ENCODE results near the gene PKN3.
"Not testable (repeated sequence)": the region's sequence is repeated elsewhere in the genome, so short reads cannot be mapped to it uniquely, and the experiment has no call there.

Gene PKN3

GRCh38 chr9:128689293-128689774 is 13.0 kb upstream of the PKN3 start:
- Histone ChIP-seq H4K8ac (ENCODE audit: low read depth, low read length) (peak overlapping the region; percentile 71), H3K27me3 (ENCODE audit: insufficient read depth, low read length) (no peaks in the 10 kb centered on the region), H3K36me3 (ENCODE audit: control insufficient read depth in 1 of 2, insufficient read depth in 2 of 2, low read length in 2 of 2) (peaks cover 6 to 19% of the 10 kb centered on the region in 2 experiments), H3K27ac (ENCODE audit: low read depth, low read length) (peak overlapping the region; percentile 99), H3K4me1 (ENCODE audit: control insufficient read depth in 1 of 2, insufficient read depth in 2 of 2, low read length in 2 of 2) (peaks cover 6 to 12% of the 10 kb centered on the region in 2 experiments), H3K4me2 (ENCODE audit: low read length) (no peak overlapping the region), H2BK12ac (ENCODE audit: low read length) (no peak overlapping the region), H2BK5ac (ENCODE audit: low read depth, low read length, poor library complexity) (peak overlapping the region; percentile 94), H4K12ac (ENCODE audit: low read depth, low read length) (no peak overlapping the region), H3K79me1 (ENCODE audit: low read length) (peaks cover 18% of the 10 kb centered on the region), H3K79me2 (ENCODE audit: control insufficient read depth, insufficient read depth, low read length, poor library complexity) (peaks cover 21% of the 10 kb centered on the region), H3K9ac (ENCODE audit: low read length) (peak overlapping the region; percentile 95), H2AK5ac (ENCODE audit: low read length) (no peak overlapping the region), H3K14ac (ENCODE audit: low read length) (peak overlapping the region; percentile 86), H2AFZ (ENCODE audit: insufficient read depth, low read length, poor library complexity) (no peak overlapping the region), H3K23ac (ENCODE audit: low read length) (no peak overlapping the region), H3K9me3 (ENCODE audit: insufficient read depth, low read depth, low read length) (no peaks in the 10 kb centered on the region), H4K91ac (ENCODE audit: low read depth, low read length) (peak overlapping the region; percentile 92), H3K4me3 (ENCODE audit: low read depth, low read length) (peak overlapping the region; percentile 97), H2BK120ac (ENCODE audit: insufficient read depth, low read length, poor library complexity) (peak overlapping the region; percentile 79), H3K4ac (ENCODE audit: low read depth, low read length) (peak overlapping the region; percentile 84), H3K18ac (ENCODE audit: low read length) (peak overlapping the region; percentile 80)
- peak in 1 of 2 donors; percentile 63 for DNase-seq
- WGBS (ENCODE audit: extremely low coverage, insufficient coverage, insufficient read length), result no CpG with 5 or more reads among the region's 80 CpGs

DNA sequence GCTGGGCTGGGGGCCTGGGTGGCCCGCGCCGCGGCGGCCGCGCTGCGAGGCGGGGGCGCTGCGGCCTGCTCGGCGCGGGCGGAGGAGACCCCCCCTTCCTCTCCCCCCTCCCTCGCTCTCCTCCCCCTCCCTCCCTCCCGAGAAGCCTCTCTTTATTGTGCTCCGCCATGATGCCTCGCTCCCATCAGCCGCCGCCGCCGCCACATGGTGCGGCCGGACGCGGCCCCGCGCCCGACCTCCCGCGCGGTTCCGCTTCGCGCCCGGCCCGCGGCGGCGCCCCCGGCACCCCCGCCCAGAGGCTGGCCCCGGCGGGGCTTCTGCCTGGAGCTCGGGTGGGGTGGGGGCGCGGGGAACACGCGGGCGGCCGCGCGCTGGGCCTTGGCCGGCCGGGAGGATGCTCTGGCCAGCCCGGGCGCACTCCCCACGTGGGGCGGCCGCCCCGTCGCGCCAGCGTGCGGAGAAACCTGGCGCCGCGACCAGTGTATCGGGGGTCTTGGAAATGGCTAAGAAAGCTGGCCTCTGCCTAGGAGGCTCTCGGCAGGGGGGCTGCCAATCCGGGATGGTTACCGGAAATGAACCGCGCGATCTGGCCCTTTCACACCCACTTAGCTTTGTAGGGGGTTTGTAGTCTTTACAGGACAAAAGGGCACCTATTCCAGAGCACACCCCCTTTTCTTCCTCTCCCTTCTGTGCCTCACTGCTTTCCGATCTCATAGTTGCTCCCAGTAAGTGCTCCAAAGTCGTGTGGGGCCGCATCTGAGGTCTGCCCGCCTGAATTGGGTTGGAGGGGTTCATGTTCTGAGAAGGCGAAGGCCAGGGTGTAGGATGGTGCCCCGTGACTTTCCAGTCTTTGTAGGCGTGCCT is 12.3 kb upstream of the PKN3 start:
- Histone ChIP-seq H3K9ac (ENCODE audit: low read length) (peak overlapping the region; percentile 94), H2AFZ (ENCODE audit: insufficient read depth, low read length, poor library complexity) (no peak overlapping the region), H3K4me1 (ENCODE audit: control insufficient read depth in 1 of 2, insufficient read depth in 2 of 2, low read length in 2 of 2) (peaks cover 6 to 7% of the 10 kb centered on the region in 2 experiments), H3K27me3 (ENCODE audit: insufficient read depth, low read length) (no peaks in the 10 kb centered on the region), H3K4me2 (ENCODE audit: low read length) (peak overlapping the region; percentile 71), H2AK5ac (ENCODE audit: low read length) (peak overlapping the region; percentile 86), H3K36me3 (ENCODE audit: control insufficient read depth in 1 of 2, insufficient read depth in 2 of 2, low read length in 2 of 2) (peaks cover 7 to 21% of the 10 kb centered on the region in 2 experiments), H3K79me2 (ENCODE audit: control insufficient read depth, insufficient read depth, low read length, poor library complexity) (peaks cover 18% of the 10 kb centered on the region), H2BK12ac (ENCODE audit: low read length) (no peak overlapping the region), H3K27ac (ENCODE audit: low read depth, low read length) (peak overlapping the region; percentile 99), H3K4me3 (ENCODE audit: low read depth, low read length) (peak overlapping the region; percentile 97), H4K91ac (ENCODE audit: low read depth, low read length) (peak overlapping the region; percentile 92), H3K79me1 (ENCODE audit: low read length) (peaks cover 14% of the 10 kb centered on the region), H2BK5ac (ENCODE audit: low read depth, low read length, poor library complexity) (peak overlapping the region; percentile 42), H4K8ac (ENCODE audit: low read depth, low read length) (peak overlapping the region; percentile 5), H3K23ac (ENCODE audit: low read length) (no peak overlapping the region), H3K9me3 (ENCODE audit: insufficient read depth, low read depth, low read length) (no peaks in the 10 kb centered on the region), H3K18ac (ENCODE audit: low read length) (peak overlapping the region; percentile 49), H3K14ac (ENCODE audit: low read length) (peak overlapping the region; percentile 57), H2BK120ac (ENCODE audit: insufficient read depth, low read length, poor library complexity) (peak overlapping the region; percentile 52), H3K4ac (ENCODE audit: low read depth, low read length) (peak overlapping the region; percentile 98), H4K12ac (ENCODE audit: low read depth, low read length) (no peak overlapping the region)
- no CpG with 5 or more reads among the region's 83 CpGs for WGBS (ENCODE audit: extremely low coverage, insufficient coverage, insufficient read length)
- DNase-seq, result peak in 1 of 2 donors; percentile 26

- Histone ChIP-seq H3K14ac (ENCODE audit: low read length) (peak overlapping the region; percentile 57), H3K23ac (ENCODE audit: low read length) (no peak overlapping the region), H3K27me3 (ENCODE audit: insufficient read depth, low read length) (no peaks in the 10 kb centered on the region), H2BK12ac (ENCODE audit: low read length) (no peak overlapping the region), H3K4me3 (ENCODE audit: low read depth, low read length) (peak overlapping the region; percentile 97), H3K9me3 (ENCODE audit: insufficient read depth, low read depth, low read length) (no peaks in the 10 kb centered on the region), H3K9ac (ENCODE audit: low read length) (peak overlapping the region; percentile 94), H4K12ac (ENCODE audit: low read depth, low read length) (no peak overlapping the region), H2AK5ac (ENCODE audit: low read length) (no peak overlapping the region), H3K79me2 (ENCODE audit: control insufficient read depth, insufficient read depth, low read length, poor library complexity) (peaks cover 15% of the 10 kb centered on the region), H2AFZ (ENCODE audit: insufficient read depth, low read length, poor library complexity) (no peak overlapping the region), H3K27ac (ENCODE audit: low read depth, low read length) (no peak overlapping the region), H3K4me1 (ENCODE audit: control insufficient read depth in 1 of 2, insufficient read depth in 2 of 2, low read length in 2 of 2) (peaks cover 2 to 3% of the 10 kb centered on the region in 2 experiments), H3K79me1 (ENCODE audit: low read length) (peaks cover 14% of the 10 kb centered on the region), H2BK5ac (ENCODE audit: low read depth, low read length, poor library complexity) (no peak overlapping the region), H3K36me3 (ENCODE audit: control insufficient read depth in 1 of 2, insufficient read depth in 2 of 2, low read length in 2 of 2) (peaks cover 7 to 21% of the 10 kb centered on the region in 2 experiments), H4K91ac (ENCODE audit: low read depth, low read length) (no peak overlapping the region), H2BK120ac (ENCODE audit: insufficient read depth, low read length, poor library complexity) (no peak overlapping the region), H4K8ac (ENCODE audit: low read depth, low read length) (no peak overlapping the region), H3K4me2 (ENCODE audit: low read length) (peak overlapping the region; percentile 71), H3K18ac (ENCODE audit: low read length) (no peak overlapping the region), H3K4ac (ENCODE audit: low read depth, low read length) (peak overlapping the region; percentile 98)
- no CpG with 5 or more reads among the region's 5 CpGs for WGBS (ENCODE audit: extremely low coverage, insufficient coverage, insufficient read length)
- DNase-seq, result no peak
Measured at GRCh38 chr9:128690684-128691034, 11.6 kb upstream of the PKN3 start.

DNA sequence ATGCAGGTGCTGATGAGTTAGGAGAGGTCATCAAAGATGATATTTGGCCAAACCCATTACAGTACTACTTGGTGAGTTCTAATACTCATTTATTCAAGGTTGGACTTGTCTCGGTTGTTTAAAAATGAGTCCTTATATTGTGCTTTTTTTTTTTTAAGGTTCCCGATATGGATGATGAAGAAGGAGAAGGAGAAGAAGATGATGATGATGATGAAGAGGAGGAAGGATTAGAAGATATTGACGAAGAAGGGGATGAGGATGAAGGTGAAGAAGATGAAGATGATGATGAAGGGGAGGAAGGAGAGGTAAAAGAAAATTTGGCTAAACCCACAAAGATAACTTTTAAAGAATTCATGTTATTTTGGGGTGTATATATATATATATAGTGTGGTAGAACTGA is 8.6 kb upstream of the PKN3 start:
- H3K9me3 ChIP-seq (ENCODE audit: insufficient read depth, low read depth, low read length); H3K27me3 ChIP-seq (ENCODE audit: insufficient read depth, low read length); H3K27ac ChIP-seq (ENCODE audit: low read depth, low read length); H3K4me2 ChIP-seq (ENCODE audit: low read length); H4K91ac ChIP-seq (ENCODE audit: low read depth, low read length); H3K79me1 ChIP-seq (ENCODE audit: low read length); H2AK5ac ChIP-seq (ENCODE audit: low read length); H3K23ac ChIP-seq (ENCODE audit: low read length); H4K8ac ChIP-seq (ENCODE audit: low read depth, low read length); H2BK12ac ChIP-seq (ENCODE audit: low read length); H2BK120ac ChIP-seq (ENCODE audit: insufficient read depth, low read length, poor library complexity); H3K9ac ChIP-seq (ENCODE audit: low read length); H3K14ac ChIP-seq (ENCODE audit: low read length); H3K4ac ChIP-seq (ENCODE audit: low read depth, low read length); H3K4me3 ChIP-seq (ENCODE audit: low read depth, low read length); H3K4me1 ChIP-seq (ENCODE audit: control insufficient read depth in 1 of 2, insufficient read depth in 2 of 2, low read length in 2 of 2); DNase-seq; H3K18ac ChIP-seq (ENCODE audit: low read length); H4K12ac ChIP-seq (ENCODE audit: low read depth, low read length); H2BK5ac ChIP-seq (ENCODE audit: low read depth, low read length, poor library complexity); H2AFZ ChIP-seq (ENCODE audit: insufficient read depth, low read length, poor library complexity): not testable (repeated sequence)
- Histone ChIP-seq H3K79me2 (ENCODE audit: control insufficient read depth, insufficient read depth, low read length, poor library complexity) (peaks cover 11% of the 10 kb centered on the region), H3K36me3 (ENCODE audit: control insufficient read depth in 1 of 2, insufficient read depth in 2 of 2, low read length in 2 of 2) (peaks cover 7 to 25% of the 10 kb centered on the region in 2 experiments)
- 100% methylated on average over 2 of the region's 3 CpGs for WGBS (ENCODE audit: extremely low coverage, insufficient coverage, insufficient read length)
